GM13976 (cell line): ENCODE results near the gene STARD3.
A peak's percentile ranks its signal among the peaks of the same experiment; 100 is the strongest.

Experiments
- DNase-seq: peaks from one replicate; pipeline ENCODE4 v3.0.0; 2012; ENCODE audit warnings: low spot score
- CTCF ChIP-seq: IDR thresholded peaks from 2 replicates; pipeline ENCODE4 v1.5.1; 2012; ENCODE audit warnings: borderline replicate concordance, mild to moderate bottlenecking; ENCODE audit not compliant: insufficient read depth; ENCODE audit errors: extremely low read depth, missing control alignments, control extremely low read depth
- in situ Hi-C: fragments of 300-500 bp; cut with MboI; formaldehyde crosslinking; loops from one replicate; pipeline ENCODE4 v1.12.0; 2022; ENCODE audit warnings: low sequenced_read_pairs, mixed read lengths, inconsistent platforms; ENCODE audit not compliant: unreplicated experiment

The STARD3 gene

GRCh38 chr17:39632153-39632941, 4.6 kb upstream of the STARD3 start:
- TF ChIP-seq CTCF = no peak
- no peak for DNase-seq
- in situ Hi-C loops = loop anchor here (10.0 kb wide), 1 partner anchor 112 kb away; no protein-coding TSS in a partner anchor

GRCh38 chr17:39633570-39634183, 3.3 kb upstream of the STARD3 start:
- no peak for DNase-seq
- in situ Hi-C loops = loop anchor here (10.0 kb wide), 1 partner anchor 111 kb away; no protein-coding TSS in a partner anchor
- no peak for TF ChIP-seq CTCF

- peak; percentile 38 for TF ChIP-seq CTCF
- in situ Hi-C loops = loop anchor here (10.0 kb wide), 1 partner anchor 110 kb away; no protein-coding TSS in a partner anchor
- DNase-seq = no peak
Measured at GRCh38 chr17:39634384-39634871, 2.5 kb upstream of the STARD3 start.

GRCh38 chr17:39635614-39636176, 1.2 kb upstream of the STARD3 start:
- DNase-seq = no peak
- no peak for TF ChIP-seq CTCF
- in situ Hi-C loops = loop anchor here (10.0 kb wide), 1 partner anchor 109 kb away; no protein-coding TSS in a partner anchor

GRCh38 chr17:39636587-39636926, 387 bp upstream of the STARD3 start:
- no peak for TF ChIP-seq CTCF
- in situ Hi-C loops = loop anchor here (10.0 kb wide), 1 partner anchor 108 kb away; no protein-coding TSS in a partner anchor
- no peak for DNase-seq

- TF ChIP-seq CTCF = no peak
- DNase-seq = no peak
- in situ Hi-C loops = loop anchor here (10.0 kb wide), 1 partner anchor 106 kb away; no protein-coding TSS in a partner anchor
Measured at GRCh38 chr17:39638317-39638716, 1.4 kb downstream of the STARD3 start.
